Upper lobe of left lung (tissue), 6 donors: Measurements from ENCODE around the gene CDKAL1. TPM values are rescaled to one million over a fixed set of nuclear protein-coding genes. Genes with fewer than 3 reads are reported as not detected.

Experiments
- ATAC-seq, 2 donors: fragments of 200-7000 bp; cut with Tn5 transposase; one replicate each; pipeline ENCODE4 v1.9.1; 2022; ENCODE audit warnings: mild to moderate bottlenecking in 2 of 2, moderate library complexity in 2 of 2; ENCODE audit not compliant: low FRiP score in 2 of 2
- DNase-seq, 2 donors: peaks; one replicate each; pipeline ENCODE4 v3.0.0-alpha.2; 2019 to 2020
- H3K27ac ChIP-seq, 4 donors: fragments of 200-600 bp; sonication (generic); one replicate each; pipeline ENCODE4 v1.5.1; 2016 to 2019
- H3K27me3 ChIP-seq, 4 donors: fragments of 200-600 bp; sonication (generic); one replicate each; pipeline ENCODE4 v1.5.1; 2017 to 2019
- H3K36me3 ChIP-seq, 4 donors: fragments of 200-600 bp; sonication (generic); one replicate each; pipeline ENCODE4 v1.5.1; 2016 to 2019
- H3K4me1 ChIP-seq, 4 donors: fragments of 200-600 bp; sonication (generic); one replicate each; pipeline ENCODE4 v1.5.1; 2018 to 2019
- H3K4me3 ChIP-seq, 4 donors: fragments of 200-600 bp; sonication (generic); one replicate each; pipeline ENCODE4 v1.5.1; 2017 to 2019; ENCODE audit warnings: mild to moderate bottlenecking in 2 of 4, moderate library complexity in 1 of 4
- H3K9me3 ChIP-seq, 4 donors: fragments of 200-600 bp; sonication (generic); one replicate each; pipeline ENCODE4 v1.5.1; 2018 to 2019
- EP300 ChIP-seq, 4 donors: sonication (generic); formaldehyde crosslinking; IDR thresholded peaks; one replicate each; pipeline ENCODE4 v1.5.1; 2017; ENCODE audit warnings: antibody characterized with exemption in 4 of 4, control low read depth in 2 of 4
- POLR2A ChIP-seq, 4 donors: fragments of 450-650 bp; IDR thresholded peaks; one replicate each; pipeline ENCODE4 v1.5.1; 2016 to 2017; ENCODE audit warnings: antibody characterized with exemption in 4 of 4, mild to moderate bottlenecking in 2 of 4
- POLR2AphosphoS5 ChIP-seq, 2 donors: sonication (generic); formaldehyde crosslinking; IDR thresholded peaks; one replicate each; pipeline ENCODE4 v1.5.1; 2017; ENCODE audit warnings: antibody characterized with exemption in 2 of 2
- WGBS, 2 donors: methylation state at CpG; one replicate each; pipeline ENCODE4 v1.1.5; 2017 to 2018; 5-methylcytosine and 5-hydroxymethylcytosine counted together
- total RNA-seq, 6 donors: library from RNA; depleted of rRNA in 4 of 6; stranded (reverse); fragments of >200 nt in 4 of 6; gene quantifications; one replicate each; pipeline versions ENCODE4 v1.1.0 to v1.2.1, GENCODE V29; 2016 to 2021
- TF ChIP-seq, protein P1 (sequence below), 6 experiments: fragments of 450-650 bp in 4 of 6; fragments of 200-600 bp in 2 of 6; sonication (generic) in 2 of 6; IDR thresholded peaks; one replicate each; pipeline ENCODE4 v1.5.1; 2016 to 2019; ENCODE audit warnings: antibody characterized with exemption in 6 of 6
- donor health status: DM: no; HTN: no; CAD: no; lungs with moderate emphysema.
- donor health status: DM: no; HTN: yes; CAD: no; lungs with severe emphysema.

CDKAL1 gene
- total RNA-seq, 6 donors from 2014 or later, result 9.4 to 22.6 (median 13.8) TPM

GRCh38 chr6:20943040-20943627 is 408.9 kb downstream of the CDKAL1 start:
- H3K4me1 ChIP-seq, result no peaks in the 10 kb centered on the region
- ATAC-seq (no peak), DNase-seq (no peak)
- H3K36me3 ChIP-seq, result no peaks in the 10 kb centered on the region
- WGBS, 2 donors, result 83 to 97% methylated on average over 2 of the region's 2 CpGs
- no peaks in the 10 kb centered on the region for H3K27me3 ChIP-seq
- no peak overlapping the region for H3K4me3 ChIP-seq
- TF ChIP-seq EP300 (IDR thresholded peaks at IDR 0.05), result no peak
- TF ChIP-seq POLR2A (IDR thresholded peaks at IDR 0.05), result no peak
- TF ChIP-seq, protein P1, sequence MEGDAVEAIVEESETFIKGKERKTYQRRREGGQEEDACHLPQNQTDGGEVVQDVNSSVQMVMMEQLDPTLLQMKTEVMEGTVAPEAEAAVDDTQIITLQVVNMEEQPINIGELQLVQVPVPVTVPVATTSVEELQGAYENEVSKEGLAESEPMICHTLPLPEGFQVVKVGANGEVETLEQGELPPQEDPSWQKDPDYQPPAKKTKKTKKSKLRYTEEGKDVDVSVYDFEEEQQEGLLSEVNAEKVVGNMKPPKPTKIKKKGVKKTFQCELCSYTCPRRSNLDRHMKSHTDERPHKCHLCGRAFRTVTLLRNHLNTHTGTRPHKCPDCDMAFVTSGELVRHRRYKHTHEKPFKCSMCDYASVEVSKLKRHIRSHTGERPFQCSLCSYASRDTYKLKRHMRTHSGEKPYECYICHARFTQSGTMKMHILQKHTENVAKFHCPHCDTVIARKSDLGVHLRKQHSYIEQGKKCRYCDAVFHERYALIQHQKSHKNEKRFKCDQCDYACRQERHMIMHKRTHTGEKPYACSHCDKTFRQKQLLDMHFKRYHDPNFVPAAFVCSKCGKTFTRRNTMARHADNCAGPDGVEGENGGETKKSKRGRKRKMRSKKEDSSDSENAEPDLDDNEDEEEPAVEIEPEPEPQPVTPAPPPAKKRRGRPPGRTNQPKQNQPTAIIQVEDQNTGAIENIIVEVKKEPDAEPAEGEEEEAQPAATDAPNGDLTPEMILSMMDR (IDR thresholded peaks at IDR 0.05), result no peak
- no peak for TF ChIP-seq POLR2AphosphoS5 (IDR thresholded peaks at IDR 0.05)
- H3K27ac ChIP-seq, result no peak overlapping the region
- peaks cover 0 to 6% (median 0%) of the 10 kb centered on the region in 4 donors for H3K9me3 ChIP-seq

DNA sequence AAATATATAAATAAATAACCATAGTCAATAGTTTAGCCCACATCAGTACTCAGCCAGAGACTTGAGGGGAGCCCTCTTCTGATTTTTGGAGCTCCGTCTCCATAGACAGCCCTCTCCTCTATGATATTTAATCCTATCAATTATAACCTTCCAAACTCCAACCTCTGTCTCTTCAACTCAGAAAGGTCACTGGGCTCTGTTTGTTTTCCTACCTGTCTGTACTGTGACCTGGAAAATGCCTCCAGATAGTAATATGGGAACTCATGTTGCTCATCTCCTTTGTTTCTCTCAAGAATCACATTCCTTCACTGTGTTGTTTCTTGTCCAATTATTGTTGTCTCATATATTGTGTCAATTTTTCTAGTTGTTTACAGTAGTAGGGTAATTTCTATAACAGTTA is 409.7 kb downstream of the CDKAL1 start:
- Histone ChIP-seq H3K27me3 (no peaks in the 10 kb centered on the region), H3K36me3 (no peaks in the 10 kb centered on the region), H3K27ac (no peak overlapping the region), H3K4me1 (no peaks in the 10 kb centered on the region), H3K4me3 (no peak overlapping the region), H3K9me3 (peaks cover 0 to 6% (median 0%) of the 10 kb centered on the region in 4 donors)
- no peak for ATAC-seq
- DNase-seq, result no peak
- TF ChIP-seq POLR2AphosphoS5 (IDR thresholded peaks at IDR 0.05) (no peak), POLR2A (IDR thresholded peaks at IDR 0.05) (no peak), EP300 (IDR thresholded peaks at IDR 0.05) (no peak)
- TF ChIP-seq, protein P1 (IDR thresholded peaks at IDR 0.05), result no peak
- WGBS, 2 donors, result 96 to 100% methylated on average over 1 of the region's 1 CpG

GRCh38 chr6:20946022-20946421 is 411.8 kb downstream of the CDKAL1 start:
- H3K4me1 ChIP-seq, result no peaks in the 10 kb centered on the region
- no peak for DNase-seq
- H3K4me3 ChIP-seq, result no peak overlapping the region
- no peak for ATAC-seq
- no peaks in the 10 kb centered on the region for H3K36me3 ChIP-seq
- TF ChIP-seq POLR2A (IDR thresholded peaks at IDR 0.05) (no peak), EP300 (IDR thresholded peaks at IDR 0.05) (no peak), POLR2AphosphoS5 (IDR thresholded peaks at IDR 0.05) (no peak)
- TF ChIP-seq, protein P1 (IDR thresholded peaks at IDR 0.05), result no peak
- H3K27me3 ChIP-seq, result no peaks in the 10 kb centered on the region
- H3K9me3 ChIP-seq, result peaks cover 0 to 6% (median 0%) of the 10 kb centered on the region in 4 donors
- WGBS, 2 donors, result 57 to 63% methylated on average over 1 of the region's 1 CpG
- no peak overlapping the region for H3K27ac ChIP-seq

- 89 to 96% methylated on average over 2 of the region's 2 CpGs for WGBS, 2 donors
- DNase-seq (no peak), ATAC-seq (no peak)
These were observed 412.6 kb downstream of the CDKAL1 start for GRCh38 chr6:20946890-20947289.

More at GRCh38 chr6:20946890-20947289, 412.6 kb downstream of the CDKAL1 start:
- peaks cover 0 to 6% (median 0%) of the 10 kb centered on the region in 4 donors for H3K9me3 ChIP-seq
- H3K4me1 ChIP-seq, result no peaks in the 10 kb centered on the region
- TF ChIP-seq POLR2AphosphoS5 (IDR thresholded peaks at IDR 0.05) (no peak), POLR2A (IDR thresholded peaks at IDR 0.05) (no peak), EP300 (IDR thresholded peaks at IDR 0.05) (no peak)
- TF ChIP-seq, protein P1 (IDR thresholded peaks at IDR 0.05), result no peak
- no peaks in the 10 kb centered on the region for H3K27me3 ChIP-seq
- H3K27ac ChIP-seq, result no peak overlapping the region
- no peaks in the 10 kb centered on the region for H3K36me3 ChIP-seq
- no peak overlapping the region for H3K4me3 ChIP-seq
